GM19025 (cell line): ENCODE data around the gene CAMKK2.
"Not testable (repeated sequence)": the region's sequence is repeated elsewhere in the genome, so short reads cannot be mapped to it uniquely, and the experiment has no call there.

Experiments used
- ATAC-seq: cut with Tn5 transposase; IDR thresholded peaks from one replicate; pipeline ENCODE4 v1.9.1; 2021; ENCODE audit warnings: mild to moderate bottlenecking, low read depth, moderate library complexity; ENCODE audit not compliant: unreplicated experiment

CAMKK2 gene

GRCh38 chr12:121202407-121203355 is 93.8 kb downstream of the CAMKK2 start:
- ATAC-seq: no peak

GRCh38 chr12:121201140-121201539 is 95.4 kb downstream of the CAMKK2 start:
- not testable (repeated sequence) for ATAC-seq

- no peak for ATAC-seq
Observed at GRCh38 chr12:121198949-121199348, 97.6 kb downstream of the CAMKK2 start.

GRCh38 chr12:121196902-121197301 is 99.6 kb downstream of the CAMKK2 start:
- no peak for ATAC-seq

- no peak for ATAC-seq
Observed at GRCh38 chr12:121191151-121191550, 105.4 kb downstream of the CAMKK2 start.

GRCh38 chr12:121190523-121191031 is 105.9 kb downstream of the CAMKK2 start:
- ATAC-seq: no peak

GRCh38 chr12:121189619-121190155 is 106.8 kb downstream of the CAMKK2 start:
- no peak for ATAC-seq

GRCh38 chr12:121189131-121189530 is 107.4 kb downstream of the CAMKK2 start:
- ATAC-seq: no peak

GRCh38 chr12:121188227-121188626 is 108.3 kb downstream of the CAMKK2 start:
- no peak for ATAC-seq
